Neural crest cell (in vitro differentiated cells): ENCODE results near the gene CCDC121. TPM values are rescaled to one million over a fixed set of nuclear protein-coding genes. Genes with fewer than 3 reads are reported as not detected.

ENCODE experiments used
- DNase-seq: peaks from one replicate; pipeline ENCODE4 v3.0.0; 2021; ENCODE audit warnings: low read depth, mixed read lengths, low spot score
- H3K27ac Mint-ChIP-seq: one replicate; pipeline ENCODE4 v1.8.0; 2021; ENCODE audit warnings: mild to moderate bottlenecking, mixed read lengths; ENCODE audit not compliant: unreplicated experiment
- H3K27me3 Mint-ChIP-seq: 2 replicates; pipeline ENCODE4 v1.8.0; 2021; ENCODE audit warnings: low read depth, mild to moderate bottlenecking, mixed read lengths
- H3K36me3 Mint-ChIP-seq: 2 replicates; pipeline ENCODE4 v1.8.0; 2021; ENCODE audit warnings: low read depth, mild to moderate bottlenecking, mixed read lengths
- H3K4me1 Mint-ChIP-seq: 2 replicates; pipeline ENCODE4 v1.8.0; 2021; ENCODE audit warnings: mixed read lengths
- H3K4me3 Mint-ChIP-seq: one replicate; pipeline ENCODE4 v1.8.0; 2021; ENCODE audit warnings: mild to moderate bottlenecking, mixed read lengths
- H3K9me3 Mint-ChIP-seq: 2 replicates; pipeline ENCODE4 v1.8.0; 2021; ENCODE audit warnings: mixed read lengths
- CTCF ChIP-seq: fragments of 200-600 bp; sonication (generic); conservative IDR thresholded peaks from 2 replicates; pipeline ENCODE4 v1.5.0; 2021; ENCODE audit warnings: antibody characterized with exemption, mild to moderate bottlenecking
- total RNA-seq: library from RNA; stranded (reverse); gene quantifications from 2 replicates; pipeline ENCODE4 v1.2.1, GENCODE V29; 2021

Gene CCDC121
- total RNA-seq, 1 donor from 2014 or later: 6.0 TPM

- Mint-ChIP-seq H3K9me3 (peaks cover 17% of the 10 kb centered on the region), H3K4me1 (peaks cover 34% of the 10 kb centered on the region), H3K27me3 (peaks cover 15% of the 10 kb centered on the region), H3K27ac (peak overlapping the region; percentile 96), H3K4me3 (peak overlapping the region; percentile 93), H3K36me3 (peaks cover 36% of the 10 kb centered on the region)
- DNase-seq: no peak
- no peak for TF ChIP-seq CTCF
Measured at GRCh38 chr2:27583390-27583915, 45.4 kb downstream of the CCDC121 start.

DNA sequence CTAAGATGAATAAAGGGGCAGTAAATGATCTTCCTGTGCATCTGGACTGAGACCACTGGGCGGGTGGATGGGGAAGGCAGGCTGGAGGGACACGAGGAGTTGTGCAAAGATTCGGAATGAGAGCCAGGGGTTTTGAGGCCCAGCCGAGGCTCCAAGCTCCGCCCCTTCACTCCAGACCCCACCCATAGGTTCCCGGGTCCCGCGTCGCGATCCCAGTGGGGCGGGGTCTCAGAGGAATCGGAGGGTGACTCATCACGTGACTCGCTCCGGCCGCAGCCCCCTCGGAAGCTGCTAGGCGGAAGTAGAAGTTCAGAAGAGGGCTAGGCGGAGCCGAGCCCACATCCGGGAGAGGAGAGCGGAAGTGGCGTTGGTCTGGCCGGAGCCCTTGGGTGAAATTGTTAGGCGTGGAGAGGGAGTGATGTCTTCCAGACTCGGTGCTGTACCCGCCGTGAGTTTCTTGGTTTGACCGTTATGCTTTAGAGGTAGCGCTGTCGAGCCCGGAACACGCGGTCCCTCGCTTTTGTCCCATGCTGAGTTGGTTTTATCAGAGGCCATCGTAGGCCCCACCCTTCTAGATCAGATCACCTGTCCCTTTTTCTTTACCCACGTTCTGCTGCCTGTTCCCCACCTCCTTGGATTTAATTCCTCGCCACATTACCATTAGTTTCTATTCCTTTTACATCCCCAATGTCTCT lies 46.0 kb downstream of the CCDC121 start, which contains the start of gene ZNF512:
ZNF512 (plus strand) TSS at position 348 of the 695 bp plus-strand sequence; CDS start at position 419, 71 bp downstream.
- H3K9me3 Mint-ChIP-seq: peaks cover 17% of the 10 kb centered on the region
- no peak for TF ChIP-seq CTCF
- peaks cover 34% of the 10 kb centered on the region for H3K36me3 Mint-ChIP-seq
- peaks cover 34% of the 10 kb centered on the region for H3K4me1 Mint-ChIP-seq
- H3K27me3 Mint-ChIP-seq: peaks cover 15% of the 10 kb centered on the region
- H3K4me3 Mint-ChIP-seq: peak within 1 kb of the TSS; percentile 93
- DNase-seq: peak; percentile 84
- peak within 1 kb of the TSS; percentile 96 for H3K27ac Mint-ChIP-seq

DNA sequence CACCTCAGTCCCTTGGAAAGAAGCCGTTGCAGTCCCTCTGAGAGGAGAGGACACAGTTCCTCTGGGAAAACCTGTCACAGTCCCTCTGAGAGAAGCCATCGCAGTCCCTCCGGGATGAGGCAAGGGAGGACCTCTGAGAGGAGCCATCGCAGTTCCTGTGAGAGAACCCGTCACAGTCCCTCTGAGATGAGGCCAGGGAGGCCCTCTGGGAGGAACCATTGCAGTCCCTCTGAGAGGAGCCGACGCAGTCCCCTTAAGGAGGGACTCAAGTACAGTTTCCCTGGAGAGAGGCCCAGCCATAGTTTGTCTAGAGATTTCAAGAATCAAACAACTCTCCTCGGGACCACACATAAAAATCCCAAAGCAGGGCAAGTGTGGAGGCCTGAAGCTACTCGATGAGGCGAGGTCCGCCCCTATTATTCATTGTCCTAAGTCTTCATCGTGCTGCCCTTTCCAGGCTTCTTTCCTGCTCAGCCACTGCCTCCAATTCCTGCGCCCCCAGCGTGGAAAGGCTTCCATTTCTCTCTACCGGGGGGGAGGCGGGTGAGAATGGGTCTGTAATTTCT lies 46.6 kb downstream of the CCDC121 start:
- peaks cover 17% of the 10 kb centered on the region for H3K27me3 Mint-ChIP-seq
- peaks cover 37% of the 10 kb centered on the region for H3K36me3 Mint-ChIP-seq
- no peak for TF ChIP-seq CTCF
- peak overlapping the region; percentile 93 for H3K4me3 Mint-ChIP-seq
- peaks cover 21% of the 10 kb centered on the region for H3K9me3 Mint-ChIP-seq
- peak overlapping the region; percentile 69 for H3K27ac Mint-ChIP-seq
- DNase-seq: no peak
- peaks cover 34% of the 10 kb centered on the region for H3K4me1 Mint-ChIP-seq

GRCh38 chr2:27581417-27582128 lies 47.2 kb downstream of the CCDC121 start:
- no peak overlapping the region for H3K27ac Mint-ChIP-seq
- peak overlapping the region; percentile 5 for H3K4me3 Mint-ChIP-seq
- peaks cover 22% of the 10 kb centered on the region for H3K9me3 Mint-ChIP-seq
- TF ChIP-seq CTCF: no peak
- H3K27me3 Mint-ChIP-seq: peaks cover 17% of the 10 kb centered on the region
- H3K36me3 Mint-ChIP-seq: peaks cover 32% of the 10 kb centered on the region
- peaks cover 34% of the 10 kb centered on the region for H3K4me1 Mint-ChIP-seq
- no peak for DNase-seq

Other genes starting within 250 kb of the CCDC121 start
- 26.5 and 27.9 TPM in 2 replicates for gene ZNF513, start 248.3 kb downstream of the CCDC121 start, total RNA-seq
- gene PPM1G, start 219.4 kb downstream of the CCDC121 start, total RNA-seq: 157 and 163 TPM in 2 replicates
- 107 TPM in 2 replicates for gene NRBP1, start 200.4 kb downstream of the CCDC121 start, total RNA-seq
- 5.5 and 6.9 TPM in 2 replicates for gene KRTCAP3, start 186.6 kb downstream of the CCDC121 start, total RNA-seq
- gene IFT172, start 139.3 kb downstream of the CCDC121 start, total RNA-seq: 37.0 and 38.4 TPM in 2 replicates
- gene FNDC4, start 133.8 kb downstream of the CCDC121 start, total RNA-seq: 14.2 and 17.4 TPM in 2 replicates
- gene GCKR, start 132.2 kb downstream of the CCDC121 start, total RNA-seq: 0.42 TPM in 1 of 2 replicates, not detected in the other
- gene ZNF512, start 46.0 kb downstream of the CCDC121 start, total RNA-seq: 58.2 and 63.3 TPM in 2 replicates
- 46.1 and 48.3 TPM in 2 replicates for gene GPN1, start within 50 bp of the CCDC121 start, total RNA-seq
- gene SUPT7L, start 34.6 kb upstream of the CCDC121 start, total RNA-seq: 32.4 and 33.8 TPM in 2 replicates
- gene SLC4A1AP, start 34.9 kb upstream of the CCDC121 start, total RNA-seq: 19.0 and 19.1 TPM in 2 replicates
- 53.5 and 67.0 TPM in 2 replicates for gene MRPL33, start 142.7 kb upstream of the CCDC121 start, total RNA-seq